DND-41 (cell line): Measurements from ENCODE around the gene ZRANB1.

ENCODE experiments used
- ATAC-seq: fragments of 200-7000 bp; cut with Tn5 transposase; 3 replicates; pipeline ENCODE4 v1.9.1; 2021; ENCODE audit warnings: low read depth; ENCODE audit not compliant: insufficient read depth
- DNase-seq: peaks from one replicate; pipeline ENCODE4 v3.0.0-alpha.2; 2020
- H2AFZ ChIP-seq: 2 replicates; pipeline ENCODE4 v1.6.0; 2012; ENCODE audit warnings: low read depth, low read length
- H3K27ac ChIP-seq: 2 replicates; pipeline ENCODE4 v1.5.1; 2012; ENCODE audit warnings: low read length, inconsistent platforms
- H3K27me3 ChIP-seq: fragments of 200-600 bp; sonication (generic); 2 replicates; pipeline ENCODE4 v1.6.0; 2012; ENCODE audit warnings: low read length, mild to moderate bottlenecking, inconsistent platforms; ENCODE audit not compliant: insufficient read depth, poor library complexity
- H3K36me3 ChIP-seq: 2 replicates; pipeline ENCODE4 v1.5.1; 2012; ENCODE audit warnings: low read length, inconsistent platforms; ENCODE audit not compliant: insufficient read depth
- H3K4me1 ChIP-seq: 2 replicates; pipeline ENCODE4 v1.5.1; 2012; ENCODE audit warnings: mild to moderate bottlenecking, low read length; ENCODE audit not compliant: insufficient read depth
- H3K4me2 ChIP-seq: 2 replicates; pipeline ENCODE4 v1.6.0; 2012; ENCODE audit warnings: mild to moderate bottlenecking, moderate library complexity, low read length, inconsistent platforms; ENCODE audit not compliant: insufficient read depth
- H3K4me3 ChIP-seq, 2 experiments: fragments of 200-600 bp in 1 of 2; shearing (Covaris generic) in 1 of 2; 2 replicates each; pipeline ENCODE4 v1.5.1; 2012 to 2016; ENCODE audit warnings: inconsistent platforms in 2 of 2, low read length in 2 of 2, mild to moderate bottlenecking in 2 of 2, low read depth in 1 of 2, moderate library complexity in 1 of 2
- H3K79me2 ChIP-seq: 2 replicates; pipeline ENCODE4 v1.6.0; 2012; ENCODE audit warnings: low read length, inconsistent platforms; ENCODE audit not compliant: insufficient read depth
- H3K9ac ChIP-seq: 2 replicates; pipeline ENCODE4 v1.6.0; 2012; ENCODE audit warnings: low read depth, mild to moderate bottlenecking, inconsistent platforms, low read length, moderate library complexity
- H3K9me3 ChIP-seq: 2 replicates; pipeline ENCODE4 v1.5.1; 2012; ENCODE audit warnings: low read length, moderate library complexity, mild to moderate bottlenecking, inconsistent platforms; ENCODE audit not compliant: insufficient read depth, severe bottlenecking
- H4K20me1 ChIP-seq: 2 replicates; pipeline ENCODE4 v1.6.0; 2012; ENCODE audit warnings: low read length; ENCODE audit not compliant: insufficient read depth
- EZH2 ChIP-seq: IDR thresholded peaks from 3 replicates; pipeline ENCODE4 v1.6.1; 2012; ENCODE audit warnings: borderline replicate concordance, low read depth, mild to moderate bottlenecking, moderate library complexity, low read length, inconsistent platforms; ENCODE audit not compliant: severe bottlenecking
- TF ChIP-seq, protein P1 (sequence below): IDR thresholded peaks from 2 replicates; pipeline ENCODE4 v1.5.1; 2012; ENCODE audit warnings: borderline replicate concordance, low read length, moderate library complexity, mild to moderate bottlenecking; ENCODE audit not compliant: poor library complexity, severe bottlenecking; ENCODE audit errors: extremely low read depth

ZRANB1 gene

GRCh38 chr10:124942317-124943169, 620 bp downstream of the ZRANB1 start:
- H3K4me1 ChIP-seq = no peaks in the 10 kb centered on the region
- DNase-seq (no peak), ATAC-seq (no peak)
- TF ChIP-seq, protein P1, sequence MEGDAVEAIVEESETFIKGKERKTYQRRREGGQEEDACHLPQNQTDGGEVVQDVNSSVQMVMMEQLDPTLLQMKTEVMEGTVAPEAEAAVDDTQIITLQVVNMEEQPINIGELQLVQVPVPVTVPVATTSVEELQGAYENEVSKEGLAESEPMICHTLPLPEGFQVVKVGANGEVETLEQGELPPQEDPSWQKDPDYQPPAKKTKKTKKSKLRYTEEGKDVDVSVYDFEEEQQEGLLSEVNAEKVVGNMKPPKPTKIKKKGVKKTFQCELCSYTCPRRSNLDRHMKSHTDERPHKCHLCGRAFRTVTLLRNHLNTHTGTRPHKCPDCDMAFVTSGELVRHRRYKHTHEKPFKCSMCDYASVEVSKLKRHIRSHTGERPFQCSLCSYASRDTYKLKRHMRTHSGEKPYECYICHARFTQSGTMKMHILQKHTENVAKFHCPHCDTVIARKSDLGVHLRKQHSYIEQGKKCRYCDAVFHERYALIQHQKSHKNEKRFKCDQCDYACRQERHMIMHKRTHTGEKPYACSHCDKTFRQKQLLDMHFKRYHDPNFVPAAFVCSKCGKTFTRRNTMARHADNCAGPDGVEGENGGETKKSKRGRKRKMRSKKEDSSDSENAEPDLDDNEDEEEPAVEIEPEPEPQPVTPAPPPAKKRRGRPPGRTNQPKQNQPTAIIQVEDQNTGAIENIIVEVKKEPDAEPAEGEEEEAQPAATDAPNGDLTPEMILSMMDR = no peak
- no peak for TF ChIP-seq EZH2
- no peak overlapping the region for H2AFZ ChIP-seq
- H3K4me3 ChIP-seq = no peak overlapping the region
- H3K36me3 ChIP-seq = peaks cover 32% of the 10 kb centered on the region
- H3K9ac ChIP-seq = no peak overlapping the region
- no peak overlapping the region for H3K27ac ChIP-seq
- no peaks in the 10 kb centered on the region for H3K9me3 ChIP-seq
- peaks cover 98% of the 10 kb centered on the region for H3K79me2 ChIP-seq
- H4K20me1 ChIP-seq = peaks cover 74% of the 10 kb centered on the region
- no peaks in the 10 kb centered on the region for H3K27me3 ChIP-seq
- H3K4me2 ChIP-seq = no peak overlapping the region

DNA sequence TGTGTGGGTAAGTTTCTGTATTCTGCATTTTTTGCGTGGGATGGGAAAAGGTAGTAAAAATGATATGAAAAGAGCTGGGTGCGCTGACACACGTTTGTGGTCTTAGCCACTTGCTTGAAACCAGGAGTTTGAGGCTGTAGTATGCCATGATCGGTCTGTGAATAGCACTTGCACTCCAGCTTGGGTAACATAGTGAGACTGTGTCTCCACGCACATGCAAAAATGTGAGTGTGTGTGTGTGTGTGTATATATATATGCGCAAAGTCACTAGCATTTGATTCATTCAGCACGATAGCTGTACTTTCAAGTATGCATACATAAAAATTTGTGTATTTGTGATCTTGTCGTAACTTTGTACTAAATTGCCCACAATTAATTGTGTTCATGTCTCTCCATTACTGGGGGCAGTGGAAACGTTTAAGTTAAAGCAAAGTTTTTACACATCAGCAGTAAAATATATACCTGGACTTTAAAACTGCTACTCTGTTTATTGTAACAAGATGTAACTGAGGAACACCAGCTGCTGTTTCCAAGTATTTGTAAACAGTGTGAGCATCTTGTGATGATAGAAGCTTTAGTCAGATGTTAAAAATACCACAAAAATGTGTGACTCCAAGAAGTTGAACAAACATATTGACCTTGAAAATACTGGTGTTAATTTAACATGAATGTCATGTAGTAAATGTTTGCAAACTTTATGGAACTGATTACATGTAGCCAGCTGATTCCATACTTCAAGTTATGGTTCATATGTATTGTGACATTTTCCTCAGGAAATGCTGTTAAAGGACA, 1.6 kb downstream of the ZRANB1 start:
- Histone ChIP-seq H3K79me2 (peaks cover 98% of the 10 kb centered on the region), H3K9me3 (no peaks in the 10 kb centered on the region), H3K27ac (no peak overlapping the region), H3K27me3 (no peaks in the 10 kb centered on the region), H3K36me3 (peaks cover 37% of the 10 kb centered on the region), H4K20me1 (peaks cover 76% of the 10 kb centered on the region), H2AFZ (no peak overlapping the region), H3K4me3 (no peak overlapping the region), H3K9ac (no peak overlapping the region), H3K4me1 (no peaks in the 10 kb centered on the region), H3K4me2 (no peak overlapping the region)
- DNase-seq (no peak), ATAC-seq (no peak)
- TF ChIP-seq EZH2 = no peak
- TF ChIP-seq, protein P1 = no peak

- Histone ChIP-seq H3K27ac (no peak overlapping the region), H3K27me3 (no peaks in the 10 kb centered on the region), H3K79me2 (peaks cover 97% of the 10 kb centered on the region), H3K4me1 (no peaks in the 10 kb centered on the region), H3K4me2 (no peak overlapping the region), H3K4me3 (no peak overlapping the region), H4K20me1 (peaks cover 68% of the 10 kb centered on the region), H3K9me3 (no peaks in the 10 kb centered on the region), H2AFZ (no peak overlapping the region), H3K36me3 (peaks cover 39% of the 10 kb centered on the region), H3K9ac (no peak overlapping the region)
- TF ChIP-seq EZH2 = no peak
- DNase-seq = no peak
- ATAC-seq = no peak
Observed at GRCh38 chr10:124944982-124945381, 3.1 kb downstream of the ZRANB1 start.

DNA sequence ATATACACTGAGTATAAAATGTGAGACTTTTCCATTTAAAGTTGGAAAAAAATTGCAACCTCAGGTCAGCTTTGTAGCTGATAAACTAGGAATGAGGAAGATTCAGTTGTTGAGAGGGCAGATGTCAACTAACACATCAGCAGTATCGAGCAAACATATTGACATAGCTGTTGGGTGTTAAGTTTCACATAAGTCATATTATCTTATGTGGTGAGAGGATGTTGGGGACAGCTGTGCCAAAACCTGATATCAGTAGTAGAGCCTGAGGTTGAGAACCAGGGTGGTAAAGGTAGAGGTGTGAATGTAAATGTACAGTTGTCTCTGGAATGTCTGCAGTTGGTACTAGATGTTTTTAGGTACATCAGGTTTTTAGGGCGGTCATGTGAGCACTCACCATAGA, 5.0 kb downstream of the ZRANB1 start:
- TF ChIP-seq EZH2 = no peak
- TF ChIP-seq, protein P1 = no peak
- Histone ChIP-seq H3K4me2 (no peak overlapping the region), H3K4me3 (no peak overlapping the region), H4K20me1 (peaks cover 66% of the 10 kb centered on the region), H3K27ac (no peak overlapping the region), H3K27me3 (no peaks in the 10 kb centered on the region), H2AFZ (no peak overlapping the region), H3K36me3 (peaks cover 39% of the 10 kb centered on the region), H3K79me2 (peaks cover 93% of the 10 kb centered on the region), H3K9ac (no peak overlapping the region), H3K4me1 (no peaks in the 10 kb centered on the region), H3K9me3 (no peaks in the 10 kb centered on the region)
- DNase-seq = no peak
- ATAC-seq = no peak
